ENCODE measurements around the gene PFKFB1.

DNA sequence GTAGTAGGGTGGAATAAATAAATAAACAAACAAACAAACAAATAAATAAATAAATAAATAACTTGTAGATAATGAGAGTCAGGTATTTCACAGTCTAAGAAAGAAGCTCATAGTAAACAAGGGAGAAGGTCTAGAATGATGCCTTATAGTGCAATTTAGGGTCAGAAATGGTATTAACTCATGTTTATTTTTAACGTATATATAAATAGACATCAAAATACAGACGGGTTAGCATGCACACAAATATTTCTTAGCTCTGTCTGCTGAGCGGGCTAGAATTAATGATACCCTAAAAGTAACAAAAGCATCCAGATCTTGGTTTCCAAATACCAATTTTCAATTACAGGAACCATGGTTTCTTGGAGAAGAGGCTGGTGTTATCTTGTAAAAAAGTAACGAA is 16.6 kb downstream of the PFKFB1 start:
- TF ChIP-seq, protein P1, sequence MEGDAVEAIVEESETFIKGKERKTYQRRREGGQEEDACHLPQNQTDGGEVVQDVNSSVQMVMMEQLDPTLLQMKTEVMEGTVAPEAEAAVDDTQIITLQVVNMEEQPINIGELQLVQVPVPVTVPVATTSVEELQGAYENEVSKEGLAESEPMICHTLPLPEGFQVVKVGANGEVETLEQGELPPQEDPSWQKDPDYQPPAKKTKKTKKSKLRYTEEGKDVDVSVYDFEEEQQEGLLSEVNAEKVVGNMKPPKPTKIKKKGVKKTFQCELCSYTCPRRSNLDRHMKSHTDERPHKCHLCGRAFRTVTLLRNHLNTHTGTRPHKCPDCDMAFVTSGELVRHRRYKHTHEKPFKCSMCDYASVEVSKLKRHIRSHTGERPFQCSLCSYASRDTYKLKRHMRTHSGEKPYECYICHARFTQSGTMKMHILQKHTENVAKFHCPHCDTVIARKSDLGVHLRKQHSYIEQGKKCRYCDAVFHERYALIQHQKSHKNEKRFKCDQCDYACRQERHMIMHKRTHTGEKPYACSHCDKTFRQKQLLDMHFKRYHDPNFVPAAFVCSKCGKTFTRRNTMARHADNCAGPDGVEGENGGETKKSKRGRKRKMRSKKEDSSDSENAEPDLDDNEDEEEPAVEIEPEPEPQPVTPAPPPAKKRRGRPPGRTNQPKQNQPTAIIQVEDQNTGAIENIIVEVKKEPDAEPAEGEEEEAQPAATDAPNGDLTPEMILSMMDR (IDR thresholded peaks at IDR 0.05) = no peak
- TF ChIP-seq EP300 (IDR thresholded peaks at IDR 0.05) (no peak), POLR2A (IDR thresholded peaks at IDR 0.05) (no peak)

Data from gastroesophageal sphincter (tissue), 3 donors.